H1 (cell line): ENCODE measurements around the gene PIP5K1C. TPM values are rescaled to one million over a fixed set of nuclear protein-coding genes. Genes with fewer than 3 reads are reported as not detected.
A peak's percentile ranks its signal among the peaks of the same experiment; 100 is the strongest.

ENCODE experiments used
- CTCF ChIA-PET: fragments of 300-600 bp; sonication (Branson Sonifier 250); formaldehyde crosslinking; loops from one replicate; lab custom pipeline; 2021; ENCODE audit not compliant: partially characterized antibody; lab: Charles Lee
- POLR2A ChIA-PET: fragments of 300-600 bp; sonication (Branson Sonifier 250); formaldehyde crosslinking; loops from one replicate; lab custom pipeline; 2021; ENCODE audit warnings: inconsistent platforms; ENCODE audit not compliant: partially characterized antibody; lab: Charles Lee
- DNase-seq, 2 experiments: peaks; one replicate each; pipeline versions ENCODE4 v3.0.0 to v3.0.0-alpha.2; 2010 to 2022; ENCODE audit warnings: low spot score in 2 of 2, low read depth in 1 of 2, mixed read lengths in 1 of 2
- FAIRE-seq: peaks from 2 replicates; lab custom pipeline; 2011; peaks lifted over from hg19 to GRCh38; lab: Jason Lieb, UNC
- H2AFZ ChIP-seq: 2 replicates; pipeline ENCODE4 v1.8.1; 2012; ENCODE audit warnings: low read length, inconsistent platforms
- H2AK5ac ChIP-seq: 2 replicates; pipeline ENCODE4 v1.6.1; 2013; ENCODE audit warnings: low read depth, low read length
- H2BK120ac ChIP-seq: replicated peaks from 2 replicates; pipeline ENCODE3; 2013; ENCODE audit warnings: low read depth, low read length, inconsistent platforms
- H2BK12ac ChIP-seq: 2 replicates; pipeline ENCODE4 v1.6.1; 2013; ENCODE audit warnings: low read depth, low read length
- H2BK15ac ChIP-seq: 2 replicates; pipeline ENCODE4 v1.6.1; 2013; ENCODE audit warnings: low read length
- H2BK20ac ChIP-seq: 2 replicates; pipeline ENCODE4 v1.6.1; 2013; ENCODE audit warnings: low read length
- H2BK5ac ChIP-seq: 2 replicates; pipeline ENCODE4 v1.6.1; 2013; ENCODE audit warnings: low read depth, low read length
- H3K14ac ChIP-seq: 2 replicates; pipeline ENCODE4 v1.6.1; 2013; ENCODE audit warnings: inconsistent platforms; ENCODE audit not compliant: insufficient read length
- H3K18ac ChIP-seq: 2 replicates; pipeline ENCODE4 v1.6.1; 2013; ENCODE audit warnings: low read length; ENCODE audit errors: extremely low read depth
- H3K23ac ChIP-seq: 2 replicates; pipeline ENCODE4 v1.6.1; 2013; ENCODE audit warnings: inconsistent platforms; ENCODE audit not compliant: insufficient read length
- H3K23me2 ChIP-seq: 2 replicates; pipeline ENCODE4 v1.6.1; 2013; ENCODE audit warnings: low read depth, low read length
- H3K27ac ChIP-seq: 2 replicates; pipeline ENCODE4 v1.6.1; 2011; ENCODE audit warnings: low read depth, low read length, inconsistent platforms
- H3K27me3 ChIP-seq, 4 experiments: replicated peaks in 1 of 4; 1 replicate in 1 of 4; 2 replicates in 3 of 4; pipeline versions ENCODE4 v1.6.1 to v1.8.1; 2011 to 2013; ENCODE audit warnings: low read length in 3 of 4, mild to moderate bottlenecking in 3 of 4, inconsistent platforms in 2 of 4, mixed read lengths in 2 of 4, moderate library complexity in 1 of 4; ENCODE audit not compliant: control insufficient read depth in 3 of 4, insufficient read depth in 3 of 4; ENCODE audit errors: extremely low read depth in 1 of 4
- H3K36me3 ChIP-seq, 4 experiments: 2 replicates each; pipeline versions ENCODE4 v1.6.1 to v1.8.1; 2011 to 2013; ENCODE audit warnings: mild to moderate bottlenecking in 4 of 4, low read length in 3 of 4, moderate library complexity in 2 of 4, control low read depth in 1 of 4, inconsistent platforms in 1 of 4; ENCODE audit not compliant: insufficient read depth in 4 of 4, control insufficient read depth in 2 of 4
- H3K4ac ChIP-seq: replicated peaks from 2 replicates; pipeline ENCODE3; 2013; ENCODE audit warnings: low read length, low read depth, mixed read lengths, inconsistent platforms; ENCODE audit not compliant: insufficient read length
- H3K4me1 ChIP-seq, 4 experiments: replicated peaks in 1 of 4; 1 replicate in 1 of 4; 2 replicates in 3 of 4; pipeline versions ENCODE4 v1.6.1 to v1.8.1; 2011 to 2013; ENCODE audit warnings: low read length in 3 of 4, inconsistent platforms in 2 of 4, mixed read lengths in 1 of 4; ENCODE audit not compliant: insufficient read depth in 4 of 4, control insufficient read depth in 3 of 4
- H3K4me2 ChIP-seq, 2 experiments: 2 replicates each; pipeline versions ENCODE4 v1.6.1 to v1.8.1; 2011 to 2013; ENCODE audit warnings: low read depth in 2 of 2, low read length in 2 of 2, control low read depth in 1 of 2, inconsistent platforms in 1 of 2, mild to moderate bottlenecking in 1 of 2; ENCODE audit not compliant: insufficient read depth in 1 of 2
- H3K4me3 ChIP-seq, 4 experiments: fragments of 200-600, 300-600 bp in 1 of 4; sonication (generic), shearing (Covaris generic), sonication (Bioruptor Twin) in 1 of 4; 2 replicates each; pipeline versions ENCODE4 v1.5.1 to v1.8.1; 2011 to 2016; ENCODE audit warnings: low read length in 4 of 4, low read depth in 3 of 4, control low read depth in 2 of 4, inconsistent platforms in 2 of 4, mild to moderate bottlenecking in 2 of 4, mixed read lengths in 1 of 4, moderate library complexity in 1 of 4; ENCODE audit not compliant: insufficient read depth in 2 of 4; ENCODE audit errors: extremely low read depth in 1 of 4
- H3K56ac ChIP-seq: replicated peaks from 2 replicates; pipeline ENCODE3; 2013; ENCODE audit warnings: low read depth, mild to moderate bottlenecking, mixed read lengths, low read length, inconsistent platforms; ENCODE audit not compliant: insufficient read length
- H3K79me1 ChIP-seq: 2 replicates; pipeline ENCODE4 v1.6.1; 2013; ENCODE audit warnings: low read depth, low read length, control low read depth
- H3K79me2 ChIP-seq, 2 experiments: 2 replicates each; pipeline versions ENCODE4 v1.6.1 to v1.8.1; 2012 to 2013; ENCODE audit warnings: low read length in 2 of 2, mild to moderate bottlenecking in 2 of 2, inconsistent platforms in 1 of 2; ENCODE audit not compliant: insufficient read depth in 2 of 2, control insufficient read depth in 1 of 2
- H3K9ac ChIP-seq, 4 experiments: replicated peaks in 1 of 4; 1 replicate in 1 of 4; 2 replicates in 3 of 4; pipeline versions ENCODE4 v1.6.1 to v1.8.1; 2011 to 2013; ENCODE audit warnings: low read depth in 3 of 4, low read length in 3 of 4, control low read depth in 2 of 4, mild to moderate bottlenecking in 2 of 4, moderate library complexity in 2 of 4, inconsistent platforms in 1 of 4; ENCODE audit errors: extremely low read depth in 1 of 4
- H3K9me3 ChIP-seq, 2 experiments: 2 replicates each; pipeline versions ENCODE4 v1.6.1 to v1.8.1; 2012 to 2013; ENCODE audit warnings: mild to moderate bottlenecking in 2 of 2, moderate library complexity in 2 of 2, control low read depth in 1 of 2, inconsistent platforms in 1 of 2, low read depth in 1 of 2, low read length in 1 of 2, mixed read lengths in 1 of 2; ENCODE audit not compliant: insufficient read depth in 2 of 2
- H4K20me1 ChIP-seq, 2 experiments: replicated peaks in 1 of 2; 2 replicates each; pipeline versions ENCODE3 to v1.8.1; 2011 to 2013; ENCODE audit warnings: inconsistent platforms in 2 of 2, low read length in 2 of 2, mild to moderate bottlenecking in 1 of 2; ENCODE audit not compliant: insufficient read depth in 2 of 2, control insufficient read depth in 1 of 2
- H4K5ac ChIP-seq: 2 replicates; pipeline ENCODE4 v1.6.1; 2013; ENCODE audit warnings: low read length, low read depth, mixed read lengths, inconsistent platforms; ENCODE audit not compliant: insufficient read length
- H4K8ac ChIP-seq: 2 replicates; pipeline ENCODE4 v1.8.0; 2013; ENCODE audit warnings: mild to moderate bottlenecking, moderate library complexity, low read length, inconsistent platforms; ENCODE audit not compliant: insufficient read depth; ENCODE audit errors: extremely low read depth
- H4K91ac ChIP-seq: replicated peaks from 2 replicates; pipeline ENCODE3; 2013; ENCODE audit warnings: low read length, mixed read lengths, inconsistent platforms; ENCODE audit not compliant: insufficient read length
- EGR1 ChIP-seq: IDR thresholded peaks from 2 replicates; pipeline ENCODE4 v1.6.1; 2011; ENCODE audit warnings: low read depth, low read length, borderline replicate concordance
- SUZ12 ChIP-seq: fragments of 200-600 bp; sonication (generic); IDR thresholded peaks from 2 replicates; pipeline ENCODE4 v1.6.1; 2012; ENCODE audit warnings: mild to moderate bottlenecking, inconsistent platforms, low read length, moderate library complexity, mixed read lengths
- TEAD4 ChIP-seq: IDR thresholded peaks from 2 replicates; pipeline ENCODE4 v1.6.1; 2012; ENCODE audit warnings: low read depth, low read length, inconsistent platforms, mixed read lengths
- YY1 ChIP-seq: IDR thresholded peaks from 2 replicates; pipeline ENCODE4 v1.6.1; 2011; ENCODE audit warnings: low read depth, mild to moderate bottlenecking, low read length
- WGBS, 2 experiments: shearing (Covaris generic) in 1 of 2; methylation state at CpG; one replicate each; pipeline versions ENCODE4 v1.1.6 to v1.1.7; 2013 to 2015; ENCODE audit warnings: low lambda C conversion rate in 2 of 2, mixed read lengths in 2 of 2, inconsistent platforms in 1 of 2, low coverage in 1 of 2, missing lambda C conversion rate in 1 of 2; ENCODE audit not compliant: insufficient replicate concordance in 2 of 2, insufficient coverage in 1 of 2, insufficient read length in 1 of 2; ENCODE audit errors: extremely low coverage in 1 of 2, missing lambda C conversion rate in 1 of 2; 5-methylcytosine and 5-hydroxymethylcytosine counted together
- polyA plus RNA-seq, 7 experiments: library from polyadenylated mRNA; depleted of rRNA in 3 of 7; stranded (reverse) in 5 of 7; unstranded in 2 of 7; fragments of >200 nt in 5 of 7; fragments of 200-250 nt in 2 of 7; gene quantifications; 1 replicate in 5 of 7; 2 replicates in 1 of 7; 4 replicates in 1 of 7; pipeline versions ENCODE4 v1.2.1 to v1.2.3, GENCODE V29; 2011 to 2013; ENCODE audit warnings: missing spikeins in 2 of 7, mixed read lengths in 2 of 7
- total RNA-seq: library from RNA; stranded (reverse); fragmentation: NEBNext Ultra II Directional; extraction: Animal tissue kit (Norgen Biotek cat#: 25700); gene quantifications from 2 replicates; pipeline ENCODE4 v1.2.1, GENCODE V29; 2021

Gene PIP5K1C
- total and polyA plus RNA-seq, 2 of the 8 experiments (the other 6 are each of a cell fraction or from before 2014, with no cell fraction given): 10.6 to 32.9 TPM

DNA sequence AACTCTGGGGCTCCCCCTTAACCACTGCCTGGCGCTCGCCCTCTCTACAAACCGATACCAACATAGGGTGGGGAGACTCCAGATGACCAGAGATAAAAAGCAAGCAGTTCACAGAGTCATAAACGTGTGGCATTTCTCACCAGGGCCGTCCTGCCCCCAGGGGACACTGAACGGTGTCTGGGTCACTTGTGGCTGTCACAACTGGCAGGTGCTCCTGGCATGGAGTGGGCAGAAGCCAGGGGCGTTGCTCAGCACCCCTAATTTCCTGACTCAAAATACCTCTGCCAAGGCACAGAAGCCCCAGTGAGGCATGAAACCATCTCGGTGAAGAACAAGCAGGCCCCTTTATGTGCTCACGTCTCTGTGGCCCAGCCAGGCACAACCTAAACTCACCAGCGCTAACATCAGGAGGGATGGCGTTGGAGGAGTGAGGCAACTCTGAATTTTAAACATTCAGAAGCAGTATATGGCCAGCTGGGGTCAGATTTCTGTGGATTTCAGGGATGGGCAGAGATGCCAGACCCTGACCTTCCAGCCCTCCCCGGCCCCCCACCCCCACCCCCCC, 1.8 kb downstream of the PIP5K1C start:
- 81% methylated on average over 11 of the region's 12 CpGs; no CpG with 5 or more reads in 1 of the 2 experiments for WGBS, 2 experiments
- Histone ChIP-seq H3K23me2 (peaks cover 3% of the 10 kb centered on the region; the same call in 1 of the 2 replicates), H2BK12ac (no peak overlapping the region), H2BK20ac (no peak overlapping the region), H2BK5ac (no peak overlapping the region), H3K18ac (no peak overlapping the region), H3K9ac (no peak overlapping the region), H3K4me1 (peaks cover 0 to 8% (median 2%) of the 10 kb centered on the region in 4 experiments; a peak in 3 of 7 replicates), H3K79me1 (peaks cover 24% of the 10 kb centered on the region), H2AK5ac (no peak overlapping the region), H3K14ac (no peak overlapping the region), H3K27me3 (no peaks in the 10 kb centered on the region; a peak in 2 of 7 replicates), H3K27ac (no peak overlapping the region), H4K8ac (peak overlapping the region; percentile 45), H3K4me3 (no peak overlapping the region), H2BK15ac (no peak overlapping the region), H3K56ac (no peak overlapping the region), H2BK120ac (no peak overlapping the region), H3K4ac (no peak overlapping the region), H3K9me3 (no peaks in the 10 kb centered on the region; a peak in 1 of 4 replicates), H3K36me3 (no peaks in the 10 kb centered on the region), H3K79me2 (peaks cover 0 to 47% of the 10 kb centered on the region in 2 experiments; a peak in 3 of 4 replicates), H4K5ac (no peak overlapping the region), H2AFZ (no peak overlapping the region), H3K23ac (no peak overlapping the region), H4K91ac (no peak overlapping the region), H3K4me2 (no peak overlapping the region; a peak in 1 of 4 replicates), H4K20me1 (peaks cover 5 to 34% of the 10 kb centered on the region in 2 experiments)
- ChIA-PET POLR2A (interaction anchor here (1.4 to 1.7 kb wide), 2 partner anchors 11 to 30 kb away, joined by 3 to 10 read pairs; no protein-coding TSS in a partner anchor), CTCF (interaction anchor here (0.5 to 13.9 kb wide), 10 partner anchors 12 to 712 kb away, joined by 3 to 110 read pairs (median 6); partner anchors contain the start of gene TJP3)
- DNase-seq (no peak), FAIRE-seq (no peak)
- no peak for TF ChIP-seq EGR1
- TF ChIP-seq YY1: no peak
- no peak for TF ChIP-seq TEAD4
- no peak for TF ChIP-seq SUZ12
